HepG2 (cell line): Measurements from ENCODE around the gene NDUFV1. TPM values are rescaled to one million over a fixed set of nuclear protein-coding genes. Genes with fewer than 3 reads are reported as not detected.
A peak's percentile ranks its signal among the peaks of the same experiment; 100 is the strongest.

Experiments used
- CAMTA2 ChIP-seq: sonication (generic); formaldehyde crosslinking; IDR thresholded peaks from 2 replicates; pipeline ENCODE4 v1.4.0; 2020; ENCODE audit warnings: mild to moderate bottlenecking, missing genetic modification reagents, borderline replicate concordance
- ELF4 ChIP-seq: sonication (generic); formaldehyde crosslinking; IDR thresholded peaks from 2 replicates; pipeline ENCODE4 v1.5.0; 2020; ENCODE audit warnings: missing genetic modification reagents, mild to moderate bottlenecking, moderate library complexity, borderline replicate concordance
- KDM4B ChIP-seq: sonication (generic); formaldehyde crosslinking; IDR thresholded peaks from 2 replicates; pipeline ENCODE4 v1.4.0; 2020; ENCODE audit warnings: missing genetic modification reagents
- MEF2D ChIP-seq: sonication (generic); formaldehyde crosslinking; IDR thresholded peaks from 2 replicates; pipeline ENCODE4 v1.5.1; 2020; ENCODE audit warnings: mild to moderate bottlenecking, missing genetic modification reagents
- PAXIP1 ChIP-seq: sonication (generic); formaldehyde crosslinking; conservative IDR thresholded peaks from 2 replicates; pipeline ENCODE4 v1.4.0; 2020; ENCODE audit warnings: mild to moderate bottlenecking, missing genetic modification reagents, moderate library complexity
- RBAK ChIP-seq: sonication (generic); formaldehyde crosslinking; IDR thresholded peaks from 2 replicates; pipeline ENCODE4 v1.5.1; 2020; ENCODE audit warnings: mild to moderate bottlenecking, missing genetic modification reagents
- RCOR2 ChIP-seq: IDR thresholded peaks from 2 replicates; pipeline ENCODE4 v1.6.1; 2016; ENCODE audit warnings: missing biosample characterization, missing genetic modification reagents
- REXO4 ChIP-seq: sonication (generic); formaldehyde crosslinking; IDR thresholded peaks from 2 replicates; pipeline ENCODE4 v1.8.0; 2022; ENCODE audit warnings: missing genetic modification reagents, mild to moderate bottlenecking, borderline replicate concordance
- SP140L ChIP-seq: sonication (generic); formaldehyde crosslinking; IDR thresholded peaks from 2 replicates; pipeline ENCODE4 v1.4.0; 2020; ENCODE audit warnings: missing genetic modification reagents, borderline replicate concordance
- SRY ChIP-seq: sonication (generic); formaldehyde crosslinking; IDR thresholded peaks from 2 replicates; pipeline ENCODE4 v1.8.0; 2022; ENCODE audit warnings: mild to moderate bottlenecking, missing genetic modification reagents
- TBX2 ChIP-seq: sonication (generic); formaldehyde crosslinking; IDR thresholded peaks from 2 replicates; pipeline ENCODE4 v1.5.0; 2020; ENCODE audit warnings: missing genetic modification reagents, mild to moderate bottlenecking, borderline replicate concordance
- ZKSCAN5 ChIP-seq: sonication (generic); formaldehyde crosslinking; IDR thresholded peaks from 2 replicates; pipeline ENCODE4 v1.5.1; 2020; ENCODE audit warnings: mild to moderate bottlenecking, missing genetic modification reagents
- ZNF224 ChIP-seq: sonication (generic); formaldehyde crosslinking; IDR thresholded peaks from 2 replicates; pipeline ENCODE4 v1.5.0; 2020; ENCODE audit warnings: mild to moderate bottlenecking, missing genetic modification reagents
- ZNF552 ChIP-seq: sonication (generic); formaldehyde crosslinking; IDR thresholded peaks from 2 replicates; pipeline ENCODE4 v1.9.0; 2022; ENCODE audit warnings: missing genetic modification reagents, mild to moderate bottlenecking, borderline replicate concordance
- ZNF589 ChIP-seq: sonication (generic); formaldehyde crosslinking; conservative IDR thresholded peaks from 2 replicates; pipeline ENCODE4 v1.8.0; 2022; ENCODE audit warnings: mild to moderate bottlenecking, moderate library complexity, missing genetic modification reagents
- ZNF597 ChIP-seq: sonication (generic); formaldehyde crosslinking; IDR thresholded peaks from 2 replicates; pipeline ENCODE4 v1.5.0; 2020; ENCODE audit warnings: missing genetic modification reagents
- ZNF598 ChIP-seq: sonication (generic); formaldehyde crosslinking; IDR thresholded peaks from 2 replicates; pipeline ENCODE4 v1.5.1; 2020; ENCODE audit warnings: mild to moderate bottlenecking, missing genetic modification reagents, borderline replicate concordance
- ZNF7 ChIP-seq: IDR thresholded peaks from 2 replicates; pipeline ENCODE4 v1.6.1; 2016; ENCODE audit warnings: missing biosample characterization, missing genetic modification reagents
- polyA plus RNA-seq, 8 experiments: library from polyadenylated mRNA; depleted of rRNA in 3 of 8; stranded (reverse) in 7 of 8; unstranded in 1 of 8; fragments of >200 nt; fragmentation: Illumina TruSeq in 4 of 8; extraction: Trizol in 4 of 8; gene quantifications; 2 replicates each; pipeline versions ENCODE4 v1.2.1 to v1.2.3, GENCODE V29; 2011 to 2016; ENCODE audit warnings: low read depth in 4 of 8, missing spikeins in 1 of 8, mixed read lengths in 1 of 8; ENCODE audit not compliant: insufficient read depth in 1 of 8
- total RNA-seq, 5 experiments: library from RNA; depleted of rRNA; stranded (reverse); fragments of >200 nt; fragmentation: Illumina TruSeq; extraction: Trizol; gene quantifications; 2 replicates each; pipeline ENCODE4 v1.2.3, GENCODE V29; 2016; ENCODE audit warnings: low read depth in 1 of 5

Gene NDUFV1
- total and polyA plus RNA-seq, 2 of the 13 experiments (the other 11 are each of a cell fraction or from before 2014, with no cell fraction given): 88.9 to 137 TPM

GRCh38 chr11:67632175-67632981 is 25.6 kb downstream of the NDUFV1 start (continued):
- TF ChIP-seq RBAK (CRISPR knock-in tag) (peak; percentile 39; the same call in 1 of the 2 replicates), CAMTA2 (CRISPR knock-in tag) (no peak), TBX2 (peak; percentile 49; the same call in 1 of the 2 replicates), MEF2D (CRISPR knock-in tag) (peak; percentile 87), REXO4 (CRISPR knock-in tag) (no peak), RCOR2 (CRISPR knock-in tag) (peak; percentile 75; the same call in 1 of the 2 replicates), ZNF7 (CRISPR knock-in tag) (no peak), ZNF598 (no peak), PAXIP1 (CRISPR knock-in tag) (peak; percentile 93), ZNF597 (CRISPR knock-in tag) (no peak), ELF4 (CRISPR knock-in tag) (no peak), ZNF552 (CRISPR knock-in tag) (no peak), ZNF589 (CRISPR knock-in tag) (no peak), ZNF224 (CRISPR knock-in tag) (no peak), ZKSCAN5 (CRISPR knock-in tag) (no peak), SP140L (no peak), SRY (CRISPR knock-in tag) (no peak), KDM4B (no peak)
